HG02884 (cell line): ENCODE data around the gene TFAM.
"Not testable (repeated sequence)": the region's sequence is repeated elsewhere in the genome, so short reads cannot be mapped to it uniquely, and the experiment has no call there.

Experiments
- ATAC-seq: cut with Tn5 transposase; IDR thresholded peaks from one replicate; pipeline ENCODE4 v1.9.1; 2021; ENCODE audit warnings: mild to moderate bottlenecking, moderate library complexity; ENCODE audit not compliant: unreplicated experiment

The TFAM gene

DNA sequence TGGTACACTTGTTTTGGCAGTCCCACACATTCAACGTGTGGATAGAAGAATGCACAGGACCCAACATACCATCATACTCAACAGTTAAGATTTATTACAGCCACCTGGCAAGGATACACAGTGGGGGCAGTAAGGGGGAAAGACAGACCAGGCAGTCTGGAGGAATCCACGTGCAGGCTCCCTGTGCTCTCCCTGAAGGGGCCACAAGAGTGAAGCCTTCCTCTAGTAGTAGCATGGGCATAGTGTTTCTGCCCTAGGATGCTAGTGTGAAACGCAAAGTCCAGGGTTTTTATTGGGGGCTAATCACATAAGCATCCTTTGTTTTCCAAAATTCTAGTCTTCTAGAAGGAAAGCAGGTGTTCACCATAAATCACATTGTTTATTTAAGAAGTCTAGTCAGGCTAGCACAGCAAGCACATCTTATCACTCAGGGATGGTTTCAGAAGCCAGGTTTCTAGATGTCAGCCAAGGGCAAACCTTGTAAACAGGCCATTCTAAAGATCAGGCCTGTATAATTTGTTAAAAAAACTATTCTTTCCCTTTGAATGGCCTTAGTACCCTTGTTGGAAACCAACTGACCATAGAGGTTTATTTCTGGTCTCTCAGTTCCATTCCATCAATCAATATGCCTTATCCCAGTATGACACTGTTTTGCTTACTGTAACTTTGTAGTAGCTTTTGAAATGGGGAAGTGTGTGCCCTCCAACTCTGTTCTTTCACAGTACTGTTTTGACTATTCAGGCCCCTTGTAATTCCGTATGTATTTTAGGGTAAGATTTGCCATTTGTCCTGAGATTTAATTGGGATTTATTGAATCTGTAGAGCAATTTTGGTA lies 12.4 kb upstream of the TFAM start:
- peak; percentile 85 for ATAC-seq

DNA sequence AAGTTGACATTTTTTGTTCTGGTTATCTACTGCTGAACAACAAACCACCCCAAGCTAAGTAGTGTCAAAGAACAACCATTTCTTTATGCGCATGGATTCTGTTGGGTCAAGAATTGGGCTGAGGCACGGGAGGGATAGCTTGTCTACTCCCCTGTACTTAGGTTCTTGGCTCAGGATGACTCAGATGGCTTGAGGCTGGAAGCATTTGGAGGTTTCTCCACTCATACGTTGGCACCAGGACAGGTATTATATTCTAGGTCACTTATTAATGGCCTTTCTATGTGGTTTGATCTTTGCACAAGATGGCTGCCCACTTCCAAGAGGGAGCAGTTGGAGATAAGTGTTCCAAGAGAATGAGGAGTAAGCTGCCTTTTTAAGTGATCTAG lies 11.8 kb upstream of the TFAM start:
- peak; percentile 17 for ATAC-seq

DNA sequence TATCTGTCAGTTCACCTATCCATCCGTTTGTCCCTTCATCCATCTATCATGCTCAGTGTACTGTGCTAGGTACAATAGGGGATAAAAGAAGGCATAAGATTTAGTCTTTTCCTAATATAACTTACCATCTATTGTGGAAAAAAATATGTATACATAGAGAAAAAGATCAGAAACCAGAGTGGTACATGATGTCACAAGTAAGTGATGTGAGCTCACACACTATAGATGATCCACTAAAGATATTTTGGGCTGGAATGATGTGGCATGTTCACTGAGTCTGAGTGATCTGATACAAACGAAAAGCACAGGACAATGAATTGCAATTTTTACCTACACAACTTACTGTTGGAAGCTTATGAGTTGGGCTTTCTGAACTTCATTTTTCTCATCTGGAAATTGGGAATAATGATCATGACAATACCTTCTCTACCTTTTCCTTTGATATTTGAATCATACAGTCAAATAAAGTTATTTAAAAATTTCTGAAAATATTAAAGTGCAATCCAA lies 2.7 kb upstream of the TFAM start:
- no peak for ATAC-seq

GRCh38 chr10:58384095-58384494 lies 1.1 kb upstream of the TFAM start:
- ATAC-seq = peak; percentile 43

DNA sequence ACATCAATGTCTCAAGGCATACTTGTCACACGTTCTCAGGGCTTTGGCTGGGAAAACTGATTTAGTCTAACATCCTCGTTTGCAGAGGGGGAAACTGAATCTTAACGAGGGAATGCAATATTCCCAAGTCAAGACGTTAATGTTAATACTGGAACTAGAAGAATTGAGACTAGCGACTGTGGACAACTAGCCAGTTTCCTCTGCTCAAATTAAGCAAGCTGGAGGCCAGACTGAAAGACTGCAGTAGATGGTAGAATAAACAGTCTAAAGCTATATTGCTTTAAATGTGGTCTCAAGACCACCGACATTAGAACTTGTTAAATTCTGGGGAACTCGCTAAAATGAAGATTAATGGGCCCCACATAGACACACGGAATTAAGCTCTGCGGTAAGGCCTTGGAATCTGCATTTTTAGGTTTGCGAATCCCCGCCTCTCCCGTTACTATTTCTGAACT lies 639 bp upstream of the TFAM start:
- peak; percentile 0 for ATAC-seq

GRCh38 chr10:58385784-58386112 lies 538 bp downstream of the TFAM start:
- peak; percentile 13 for ATAC-seq

DNA sequence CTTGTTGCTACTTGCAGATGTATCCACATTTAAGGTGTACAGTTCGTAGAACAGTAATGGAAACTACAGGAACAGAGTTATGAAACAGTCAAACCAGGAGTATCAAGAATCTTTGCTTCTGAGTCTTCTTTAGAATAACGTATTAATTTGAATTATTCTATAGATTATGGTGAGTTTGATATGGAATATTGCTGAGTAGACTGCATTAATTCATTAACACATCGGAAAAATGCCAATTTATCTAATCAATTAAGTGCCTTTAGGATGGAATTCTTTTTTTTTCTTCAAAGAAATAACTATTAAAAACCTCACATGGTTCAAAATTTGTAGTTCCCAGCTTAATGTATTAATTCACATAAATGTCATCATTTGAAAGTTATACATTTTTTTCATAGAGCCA lies 3.8 kb downstream of the TFAM start:
- no peak for ATAC-seq

- ATAC-seq = no peak
Measured at GRCh38 chr10:58393317-58393716, 8.1 kb downstream of the TFAM start.

DNA sequence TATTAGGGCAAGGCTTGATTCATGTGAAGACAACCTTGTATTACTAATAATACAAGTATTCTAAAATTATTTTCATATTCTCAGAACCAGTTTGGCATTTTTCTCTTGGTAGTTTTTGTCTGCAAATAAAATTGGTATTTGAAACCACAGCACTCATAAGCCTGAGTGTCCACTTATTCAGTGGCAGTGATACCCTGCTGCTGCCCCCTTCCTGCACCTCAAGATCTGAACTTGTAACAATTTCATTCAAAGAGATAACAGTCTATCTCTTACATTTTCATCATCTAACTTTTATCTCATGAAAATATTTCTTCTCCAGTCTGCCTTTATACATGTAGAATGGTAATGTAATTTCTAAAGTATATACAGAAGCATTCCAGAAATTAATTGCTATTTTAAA lies 9.3 kb downstream of the TFAM start:
- ATAC-seq = no peak

DNA sequence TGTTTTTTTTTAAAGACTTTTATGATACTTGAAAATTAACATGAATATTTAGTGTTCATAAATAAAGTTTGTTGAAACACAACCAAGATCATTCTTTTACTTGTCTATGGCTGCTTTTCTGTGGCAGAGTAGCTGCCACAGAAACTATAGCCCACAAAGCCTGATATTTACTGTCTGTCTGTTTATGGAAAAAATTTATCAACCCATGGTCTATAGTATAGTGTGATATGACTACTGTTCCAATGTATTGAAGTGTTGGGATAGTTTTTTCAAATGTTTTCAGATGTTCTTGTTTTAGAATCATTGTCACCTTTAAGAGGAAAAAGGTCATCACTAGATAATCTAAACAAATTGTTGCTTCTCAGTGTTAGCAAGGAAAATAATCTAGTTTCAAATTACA lies 10.8 kb downstream of the TFAM start:
- no peak for ATAC-seq

GRCh38 chr10:58397830-58398229 lies 12.6 kb downstream of the TFAM start:
- no peak for ATAC-seq

DNA sequence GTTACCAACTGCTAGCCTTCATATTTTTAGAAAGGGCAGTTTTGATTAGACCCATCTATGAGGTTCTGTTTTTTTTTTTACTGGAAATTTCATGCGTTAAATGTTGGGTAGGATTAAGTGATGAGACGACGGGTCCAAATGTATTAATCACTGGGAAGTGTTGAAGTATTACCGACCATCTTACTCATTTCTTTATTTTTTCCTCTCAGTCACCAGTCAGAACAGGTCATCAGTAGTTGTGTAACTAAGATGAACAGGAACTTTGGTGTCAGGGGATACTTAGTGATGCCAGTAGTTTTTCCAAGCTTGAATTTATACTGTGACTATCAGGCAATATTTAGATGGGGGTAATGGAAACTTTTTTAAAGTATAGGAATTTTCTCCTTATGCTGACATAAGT lies 14.2 kb downstream of the TFAM start:
- ATAC-seq = no peak

- ATAC-seq = no peak
Measured at GRCh38 chr10:58400609-58401008, 15.4 kb downstream of the TFAM start.

DNA sequence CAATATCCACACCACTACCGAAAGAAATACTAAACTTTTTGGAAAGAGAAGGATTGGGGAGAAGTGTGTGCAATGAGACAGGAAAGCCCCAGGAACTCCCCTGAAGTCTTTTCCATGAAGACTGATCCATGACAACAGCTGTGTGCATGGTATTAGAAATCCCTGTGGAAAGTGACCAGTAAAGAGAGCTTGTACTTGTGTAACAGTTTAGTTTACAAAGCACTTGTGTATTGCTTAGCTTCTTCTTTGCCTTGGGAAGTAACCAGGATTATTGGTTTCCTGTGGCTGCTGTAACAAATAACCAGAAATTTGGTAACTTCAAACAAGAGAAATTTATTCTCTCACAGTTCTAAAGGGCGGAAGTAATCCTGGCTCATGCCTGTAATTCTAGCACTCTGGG lies 18.8 kb downstream of the TFAM start:
- ATAC-seq = no peak

- no peak for ATAC-seq
Measured at GRCh38 chr10:58409956-58410610, 24.9 kb downstream of the TFAM start.

DNA sequence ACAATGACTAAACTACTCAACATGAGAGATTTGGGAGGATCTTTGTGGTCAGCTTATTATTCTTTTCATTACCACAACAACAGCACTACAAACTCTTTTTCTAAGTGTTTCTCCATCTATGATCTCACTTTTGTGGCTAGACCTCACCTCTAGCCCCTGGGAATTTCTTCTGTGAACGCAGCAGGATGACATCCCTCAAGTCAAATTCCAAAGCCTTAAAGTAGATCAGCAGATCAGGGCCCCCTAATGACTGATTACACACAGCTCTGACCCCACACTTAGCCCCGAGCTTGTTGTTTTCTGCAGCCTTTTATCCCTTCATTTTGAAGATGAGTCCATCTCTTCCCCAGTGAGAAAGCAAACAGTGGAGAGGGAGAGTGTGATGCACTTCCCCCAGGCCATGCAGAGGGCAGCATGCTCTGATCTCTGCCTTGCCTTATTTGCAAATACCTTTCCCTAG lies 27.3 kb downstream of the TFAM start:
- ATAC-seq = no peak

DNA sequence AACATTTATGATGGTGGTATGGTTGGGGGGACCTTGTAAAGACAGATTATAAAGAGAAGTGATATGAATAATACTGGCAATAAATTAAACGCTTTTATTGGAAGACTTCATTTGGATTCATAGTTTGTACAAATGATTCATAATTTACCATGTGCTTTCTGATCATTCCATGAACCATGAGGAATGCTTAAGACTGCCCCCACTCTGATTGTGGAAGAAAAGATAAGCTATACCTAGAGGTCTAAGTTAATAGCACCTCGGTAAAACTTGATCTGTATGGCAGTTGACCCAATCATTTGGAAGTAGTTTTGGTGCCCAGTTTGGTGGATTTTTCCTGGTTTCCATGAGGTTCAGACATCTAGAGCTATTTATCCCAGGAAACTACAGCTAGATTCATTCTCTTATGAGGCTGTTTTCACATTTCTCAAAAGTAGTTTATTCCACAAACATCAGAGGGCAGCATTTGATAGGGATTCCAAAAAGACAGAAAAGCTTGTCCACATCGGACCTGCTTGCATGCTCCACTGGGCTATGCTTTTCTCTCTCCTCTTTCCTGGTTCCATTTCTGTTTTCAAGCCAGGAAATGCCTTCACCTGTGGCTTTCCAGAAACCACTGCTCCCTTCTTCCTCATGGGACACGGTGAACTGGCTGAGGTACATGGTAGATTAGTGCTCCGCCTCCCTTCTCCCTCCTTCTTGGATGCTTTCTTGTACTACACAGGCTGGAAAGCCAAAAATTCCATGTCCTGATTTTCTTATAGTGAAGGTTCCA lies 29.2 kb downstream of the TFAM start:
- ATAC-seq = no peak

- no peak for ATAC-seq
Measured at GRCh38 chr10:58415757-58416156, 30.5 kb downstream of the TFAM start.

GRCh38 chr10:58417902-58418301 lies 32.7 kb downstream of the TFAM start:
- not testable (repeated sequence) for ATAC-seq

- no peak for ATAC-seq
Measured at GRCh38 chr10:58424176-58424575, 39.0 kb downstream of the TFAM start.

GRCh38 chr10:58428436-58428835 lies 43.2 kb downstream of the TFAM start:
- ATAC-seq = not testable (repeated sequence)
